Kidney (tissue), 14 donors: Measurements from ENCODE around the gene LONRF3. TPM values are rescaled to one million over a fixed set of nuclear protein-coding genes. Genes with fewer than 3 reads are reported as not detected.

Experiments used
- DNase-seq, 5 donors: peaks; one replicate each; pipeline ENCODE4 v3.0.0-alpha.2; 2013 to 2020
- FAIRE-seq: peaks from 2 replicates; lab custom pipeline; 2012; peaks lifted over from hg19 to GRCh38; lab: Jason Lieb, UNC
- H3K27ac ChIP-seq, 2 donors: one replicate each; pipeline ENCODE4 v1.7.0; 2013; ENCODE audit warnings: low read depth in 2 of 2, low read length in 2 of 2, inconsistent platforms in 1 of 2
- H3K27me3 ChIP-seq: one replicate; pipeline ENCODE4 v1.7.1; 2013; ENCODE audit warnings: low read length, inconsistent platforms; ENCODE audit not compliant: control insufficient read depth, insufficient read depth
- H3K36me3 ChIP-seq, 3 donors: one replicate each; pipeline versions ENCODE4 v1.7.0 to v1.7.1; 2013; ENCODE audit warnings: low read length in 3 of 3, control low read depth in 1 of 3, inconsistent platforms in 1 of 3; ENCODE audit not compliant: insufficient read depth in 3 of 3, control insufficient read depth in 2 of 3
- H3K4me1 ChIP-seq, 3 donors: one replicate each; pipeline versions ENCODE4 v1.7.0 to v1.7.1; 2013; ENCODE audit warnings: low read length in 3 of 3, inconsistent platforms in 1 of 3, low read depth in 1 of 3; ENCODE audit not compliant: control insufficient read depth in 2 of 3, insufficient read depth in 2 of 3
- H3K4me3 ChIP-seq, 3 donors: one replicate each; pipeline versions ENCODE4 v1.7.0 to v1.8.1; 2013; ENCODE audit warnings: low read length in 3 of 3, control low read depth in 1 of 3, inconsistent platforms in 1 of 3
- H3K9ac ChIP-seq, 3 donors: one replicate each; pipeline versions ENCODE4 v1.7.0 to v1.7.1; 2013; ENCODE audit warnings: low read length in 3 of 3, control low read depth in 1 of 3, inconsistent platforms in 1 of 3
- H3K9me3 ChIP-seq, 3 donors: one replicate each; pipeline versions ENCODE4 v1.7.0 to v1.7.1; 2013; ENCODE audit warnings: low read length in 3 of 3, control low read depth in 1 of 3, inconsistent platforms in 1 of 3; ENCODE audit not compliant: control insufficient read depth in 2 of 3, insufficient read depth in 1 of 3
- intact Hi-C: fragments of 100-400 bp; cut with DNase I; formaldehyde crosslinking; loops from one replicate; pipeline ENCODE4 v1.11.1; 2022
- polyA plus RNA-seq: library from polyadenylated mRNA; stranded (reverse); fragments of 350-450 nt; fragmentation: Illumina TruSeq; extraction: RNeasy Lipid Tissue Mini Kit (QIAGEN cat#74804); gene quantifications from one replicate; pipeline ENCODE4 v1.2.3, GENCODE V29; 2014; ENCODE audit warnings: low read depth, low replicate concordance; ENCODE audit not compliant: insufficient read depth
- total RNA-seq: library from RNA; stranded (reverse); fragmentation: NEBNext Ultra II Directional; extraction: Animal tissue kit (Norgen Biotek cat#: 25700); gene quantifications from one replicate; pipeline ENCODE4 v1.2.1, GENCODE V29; 2021
- TF ChIP-seq, protein P1 (sequence below): IDR thresholded peaks from 3 replicates; pipeline ENCODE4 v1.5.1; 2012; ENCODE audit warnings: mild to moderate bottlenecking, moderate library complexity, borderline replicate concordance; ENCODE audit not compliant: insufficient read depth; ENCODE audit errors: extremely low read depth
- donor health status: control.
- donor health status: control.
- donor health status: control.
- donor health status: control.
- donor health status: control.
- donor health status: DM: yes; HTN: yes; CAD: no.
- donor health status: Normal renal cell carcinoma (clear cell type).

LONRF3 gene
- total and polyA plus RNA-seq, 2 donors from 2014 or later = 0.67 to 5.5 TPM

DNA sequence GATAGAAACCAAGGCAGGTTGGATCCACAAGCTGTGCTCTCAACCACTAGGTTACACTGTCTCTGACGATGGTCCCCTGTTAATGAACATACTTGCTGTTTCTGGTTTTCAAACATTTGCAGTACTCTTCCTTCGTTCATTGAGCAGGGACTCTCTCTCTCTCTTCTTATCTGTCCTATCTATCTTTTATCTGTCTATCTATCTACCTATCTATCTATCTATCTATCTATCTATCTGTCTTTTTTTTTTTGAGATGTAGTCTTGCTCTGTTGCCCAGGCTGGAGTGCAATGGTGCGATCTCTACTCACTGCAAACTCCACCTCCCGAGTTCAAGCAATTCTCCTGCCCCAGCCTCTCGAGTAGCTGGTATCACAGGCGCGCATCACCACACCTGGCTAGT is 89.0 kb downstream of the LONRF3 start:
- no peak for FAIRE-seq
- Histone ChIP-seq H3K36me3 (no peaks in the 10 kb centered on the region), H3K4me3 (no peak overlapping the region), H3K9ac (no peak overlapping the region), H3K9me3 (no peaks in the 10 kb centered on the region), H3K27ac (no peak overlapping the region), H3K27me3 (no peaks in the 10 kb centered on the region), H3K4me1 (no peaks in the 10 kb centered on the region)
- TF ChIP-seq, protein P1, sequence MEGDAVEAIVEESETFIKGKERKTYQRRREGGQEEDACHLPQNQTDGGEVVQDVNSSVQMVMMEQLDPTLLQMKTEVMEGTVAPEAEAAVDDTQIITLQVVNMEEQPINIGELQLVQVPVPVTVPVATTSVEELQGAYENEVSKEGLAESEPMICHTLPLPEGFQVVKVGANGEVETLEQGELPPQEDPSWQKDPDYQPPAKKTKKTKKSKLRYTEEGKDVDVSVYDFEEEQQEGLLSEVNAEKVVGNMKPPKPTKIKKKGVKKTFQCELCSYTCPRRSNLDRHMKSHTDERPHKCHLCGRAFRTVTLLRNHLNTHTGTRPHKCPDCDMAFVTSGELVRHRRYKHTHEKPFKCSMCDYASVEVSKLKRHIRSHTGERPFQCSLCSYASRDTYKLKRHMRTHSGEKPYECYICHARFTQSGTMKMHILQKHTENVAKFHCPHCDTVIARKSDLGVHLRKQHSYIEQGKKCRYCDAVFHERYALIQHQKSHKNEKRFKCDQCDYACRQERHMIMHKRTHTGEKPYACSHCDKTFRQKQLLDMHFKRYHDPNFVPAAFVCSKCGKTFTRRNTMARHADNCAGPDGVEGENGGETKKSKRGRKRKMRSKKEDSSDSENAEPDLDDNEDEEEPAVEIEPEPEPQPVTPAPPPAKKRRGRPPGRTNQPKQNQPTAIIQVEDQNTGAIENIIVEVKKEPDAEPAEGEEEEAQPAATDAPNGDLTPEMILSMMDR = no peak
- no peak for DNase-seq
- intact Hi-C loops = no loop called here

DNA sequence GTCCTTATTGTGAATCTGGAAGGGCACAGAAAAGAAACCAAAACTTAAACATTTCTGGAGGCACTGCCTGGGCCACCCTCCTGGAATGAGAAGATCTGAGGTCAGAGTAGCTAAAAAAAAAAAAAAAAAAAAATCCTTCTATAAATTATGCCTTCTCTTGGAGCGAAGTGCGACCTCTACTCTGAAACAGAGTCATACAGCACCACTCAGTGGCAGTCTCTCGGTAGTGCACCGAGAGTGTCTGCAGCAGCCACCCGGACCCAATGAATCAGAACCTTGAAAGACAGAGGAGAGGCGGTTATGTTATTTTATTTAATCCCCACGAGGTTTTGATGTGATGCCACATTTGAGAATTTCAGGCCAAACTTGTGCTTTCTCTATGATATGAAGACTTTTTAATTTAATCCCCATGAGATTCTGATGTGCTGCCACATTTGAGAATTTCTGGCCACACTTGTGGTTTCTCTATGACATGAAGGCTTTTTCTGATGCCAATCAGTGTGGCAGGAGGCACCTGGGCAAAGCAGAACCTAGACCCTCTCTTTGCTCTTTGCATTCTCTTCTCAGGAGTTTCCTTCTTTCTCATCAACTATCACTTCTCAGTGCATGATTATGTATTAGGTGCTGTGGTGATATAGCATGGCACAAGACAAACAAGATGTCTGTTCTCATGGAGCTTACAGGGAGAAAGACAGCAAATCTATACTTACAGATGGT is 92.8 kb downstream of the LONRF3 start:
- Histone ChIP-seq H3K4me1 (no peaks in the 10 kb centered on the region), H3K4me3 (no peak overlapping the region), H3K27ac (no peak overlapping the region), H3K36me3 (no peaks in the 10 kb centered on the region), H3K9ac (no peak overlapping the region), H3K27me3 (no peaks in the 10 kb centered on the region), H3K9me3 (no peaks in the 10 kb centered on the region)
- TF ChIP-seq, protein P1 = peak; percentile 74
- peak in 4 of 5 donors; percentile 41 to 73 (median 52) for DNase-seq
- intact Hi-C loops = loop anchor here (5.0 kb wide), 1 partner anchor 220 kb away; no protein-coding TSS in a partner anchor
- peak; percentile 96 for FAIRE-seq

Other genes with a start within 250 kb of the LONRF3 start
- 79.8 TPM for gene IL13RA1, start 247.0 kb upstream of the LONRF3 start, total RNA-seq
- gene IL13RA1, start 247.0 kb upstream of the LONRF3 start, polyA plus RNA-seq = 26.5 TPM
- not detected for gene ZCCHC12, start 150.8 kb upstream of the LONRF3 start, total RNA-seq
- gene ZCCHC12, start 150.8 kb upstream of the LONRF3 start, polyA plus RNA-seq = not detected
- gene CT47C1, start 98.4 kb downstream of the LONRF3 start, total RNA-seq = not detected
- gene CT47C1, start 98.4 kb downstream of the LONRF3 start, polyA plus RNA-seq = not detected
- gene KIAA1210, start 153.2 kb downstream of the LONRF3 start, total RNA-seq = 0.03 TPM
- not detected for gene KIAA1210, start 153.2 kb downstream of the LONRF3 start, polyA plus RNA-seq